Measurements from ENCODE around the gene MUCL3. TPM values are rescaled to one million over a fixed set of nuclear protein-coding genes. Genes with fewer than 3 reads are reported as not detected.
"Not testable (repeated sequence)": the region's sequence is repeated elsewhere in the genome, so short reads cannot be mapped to it uniquely, and the experiment has no call there.

MUCL3 gene
- total RNA-seq, 3 donors from 2014 or later, result not detected

DNA sequence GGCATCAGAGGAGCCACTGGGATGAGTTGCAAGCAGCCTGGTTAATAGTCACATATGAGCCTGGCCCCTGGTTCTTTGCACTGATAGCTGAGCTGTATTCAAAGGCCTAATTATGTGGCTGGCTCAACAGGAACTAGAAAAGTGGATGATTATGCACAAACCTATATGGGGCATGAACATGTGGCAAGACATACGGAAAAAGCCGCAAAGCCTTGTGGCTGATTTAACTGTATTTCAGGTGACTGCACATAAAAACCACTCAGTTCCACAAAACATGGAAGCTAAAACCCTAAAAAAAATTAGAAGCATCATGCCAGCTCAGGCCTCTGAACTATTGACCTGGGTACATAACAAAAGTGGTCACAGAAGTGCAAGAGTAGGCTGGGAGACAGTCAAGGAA, 56.5 kb downstream of the MUCL3 start:
- no peak overlapping the region for H3K4me3 ChIP-seq
- no peaks in the 10 kb centered on the region for H3K27me3 ChIP-seq
- no peak for TF ChIP-seq POLR2A (IDR thresholded peaks at IDR 0.05)
- TF ChIP-seq POLR2AphosphoS5 (IDR thresholded peaks at IDR 0.05), result no peak
- TF ChIP-seq, protein P1, sequence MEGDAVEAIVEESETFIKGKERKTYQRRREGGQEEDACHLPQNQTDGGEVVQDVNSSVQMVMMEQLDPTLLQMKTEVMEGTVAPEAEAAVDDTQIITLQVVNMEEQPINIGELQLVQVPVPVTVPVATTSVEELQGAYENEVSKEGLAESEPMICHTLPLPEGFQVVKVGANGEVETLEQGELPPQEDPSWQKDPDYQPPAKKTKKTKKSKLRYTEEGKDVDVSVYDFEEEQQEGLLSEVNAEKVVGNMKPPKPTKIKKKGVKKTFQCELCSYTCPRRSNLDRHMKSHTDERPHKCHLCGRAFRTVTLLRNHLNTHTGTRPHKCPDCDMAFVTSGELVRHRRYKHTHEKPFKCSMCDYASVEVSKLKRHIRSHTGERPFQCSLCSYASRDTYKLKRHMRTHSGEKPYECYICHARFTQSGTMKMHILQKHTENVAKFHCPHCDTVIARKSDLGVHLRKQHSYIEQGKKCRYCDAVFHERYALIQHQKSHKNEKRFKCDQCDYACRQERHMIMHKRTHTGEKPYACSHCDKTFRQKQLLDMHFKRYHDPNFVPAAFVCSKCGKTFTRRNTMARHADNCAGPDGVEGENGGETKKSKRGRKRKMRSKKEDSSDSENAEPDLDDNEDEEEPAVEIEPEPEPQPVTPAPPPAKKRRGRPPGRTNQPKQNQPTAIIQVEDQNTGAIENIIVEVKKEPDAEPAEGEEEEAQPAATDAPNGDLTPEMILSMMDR (IDR thresholded peaks at IDR 0.05), result no peak
- peaks cover 0 to 8% of the 10 kb centered on the region in 2 donors for H3K4me1 ChIP-seq
- intact Hi-C loops (cut with DNase I; ENCODE audit: low total_unique reads), result no loop called here
- no peaks in the 10 kb centered on the region for H3K9me3 ChIP-seq
- no peak overlapping the region for H3K27ac ChIP-seq
- no peaks in the 10 kb centered on the region for H3K36me3 ChIP-seq
- DNase-seq (ENCODE audit: low spot score in 2 of 2), result no peak

DNA sequence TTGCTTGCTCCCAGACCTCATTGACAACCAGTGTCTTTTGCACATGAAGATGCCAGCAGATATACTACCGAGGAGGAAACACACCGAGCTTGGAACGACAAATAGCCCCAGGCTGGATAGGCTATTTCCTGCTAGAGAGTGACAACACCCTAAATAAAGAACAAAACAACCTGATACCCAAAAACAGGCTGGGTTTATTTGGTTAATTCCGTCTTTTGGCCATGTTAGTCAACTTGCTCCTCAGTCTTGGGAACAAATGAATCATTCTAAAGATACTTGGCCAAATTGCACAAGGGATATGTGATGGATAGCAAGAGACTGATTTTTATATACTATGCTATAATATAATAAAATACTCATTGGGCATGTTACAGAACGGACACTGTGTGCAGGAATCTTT, 58.0 kb downstream of the MUCL3 start:
- Histone ChIP-seq H3K4me1 (peaks cover 0 to 8% of the 10 kb centered on the region in 2 donors), H3K36me3 (no peaks in the 10 kb centered on the region), H3K4me3 (no peak overlapping the region), H3K27ac (no peak overlapping the region), H3K27me3 (no peaks in the 10 kb centered on the region), H3K9me3 (no peaks in the 10 kb centered on the region)
- no peak for DNase-seq (ENCODE audit: low spot score in 2 of 2)
- no peak for TF ChIP-seq POLR2AphosphoS5 (IDR thresholded peaks at IDR 0.05)
- intact Hi-C loops (cut with DNase I; ENCODE audit: low total_unique reads), result no loop called here

DNA sequence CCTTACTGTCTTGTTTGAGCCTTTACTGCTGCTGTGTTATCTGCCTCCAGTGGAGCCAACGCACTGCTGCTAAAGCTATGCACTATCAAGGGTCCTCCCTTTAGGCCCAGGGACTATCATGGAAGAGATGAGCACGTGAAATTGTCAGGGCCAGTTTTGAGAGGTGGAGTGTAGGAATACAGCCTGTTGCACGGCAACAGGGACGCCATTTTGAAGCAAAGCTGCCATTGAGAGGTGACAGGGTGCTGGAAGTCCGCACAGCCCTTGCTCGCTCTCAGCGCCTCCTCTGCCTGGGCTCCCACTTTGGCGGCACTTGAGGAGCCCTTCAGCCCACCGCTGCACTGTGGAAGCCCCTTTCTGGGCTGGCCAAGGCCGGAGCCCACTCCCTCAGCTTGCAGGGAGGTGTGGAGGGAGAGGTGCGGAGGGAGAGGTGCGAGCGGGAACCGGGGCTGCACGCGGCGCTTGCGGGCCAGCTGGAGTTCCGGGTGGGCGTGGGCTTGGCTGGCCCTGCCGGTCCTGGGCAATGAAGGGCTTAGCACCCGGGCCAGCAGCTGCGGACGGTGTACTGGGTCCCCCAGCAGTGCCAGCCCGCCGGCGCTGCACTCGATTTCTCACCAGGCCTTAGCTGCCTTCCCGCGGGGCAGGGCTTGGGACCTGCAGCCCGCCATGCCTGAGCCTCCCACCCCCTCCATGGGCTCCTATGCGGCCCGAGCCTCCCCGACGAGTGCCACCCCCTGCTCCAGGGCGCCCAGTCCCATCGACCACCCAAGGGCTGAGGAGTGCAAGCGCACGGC, 59.5 kb downstream of the MUCL3 start:
- DNase-seq (ENCODE audit: low spot score in 2 of 2); intact Hi-C loops (cut with DNase I; ENCODE audit: low total_unique reads); H3K27me3 ChIP-seq; H3K27ac ChIP-seq; H3K4me1 ChIP-seq; H3K36me3 ChIP-seq; H3K4me3 ChIP-seq; H3K9me3 ChIP-seq: not testable (repeated sequence)

DNA sequence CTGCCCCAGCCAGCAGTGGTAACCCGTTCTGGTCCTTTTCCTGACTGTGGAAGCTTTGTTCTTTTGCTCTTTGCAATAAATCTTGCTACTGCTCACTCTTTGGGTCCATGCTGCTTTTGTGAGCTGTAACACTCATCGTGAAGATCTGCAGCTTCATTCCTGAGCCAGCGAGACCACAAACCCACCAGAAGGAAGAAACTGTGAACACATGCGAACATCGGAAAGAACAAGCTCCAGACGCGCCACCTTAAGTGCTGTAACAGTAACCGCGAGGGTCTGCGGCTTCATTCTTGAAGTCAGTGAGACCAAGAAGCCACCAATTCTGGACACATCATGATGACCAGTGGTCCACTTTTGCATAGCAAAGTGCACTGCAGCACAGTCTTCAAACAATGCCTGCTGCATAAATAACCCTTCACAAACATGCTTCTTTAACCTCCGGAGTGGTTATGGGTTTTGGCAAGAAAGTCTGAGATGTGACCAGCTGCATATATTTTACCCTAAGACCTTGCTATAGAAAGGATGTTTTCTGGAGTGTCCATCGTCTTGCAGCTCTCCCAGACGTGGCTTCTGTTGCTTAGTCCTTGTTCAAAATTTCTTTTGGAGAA, 60.6 kb downstream of the MUCL3 start:
- Histone ChIP-seq H3K4me3 (no peak overlapping the region), H3K27me3 (no peaks in the 10 kb centered on the region), H3K9me3 (no peaks in the 10 kb centered on the region), H3K4me1 (peaks cover 0 to 8% of the 10 kb centered on the region in 2 donors), H3K27ac (no peak overlapping the region), H3K36me3 (no peaks in the 10 kb centered on the region)
- intact Hi-C loops (cut with DNase I; ENCODE audit: low total_unique reads), result no loop called here
- TF ChIP-seq, protein P1 (IDR thresholded peaks at IDR 0.05), result no peak
- TF ChIP-seq POLR2AphosphoS5 (IDR thresholded peaks at IDR 0.05) (no peak), POLR2A (IDR thresholded peaks at IDR 0.05) (no peak)
- DNase-seq (ENCODE audit: low spot score in 2 of 2), result no peak

DNA sequence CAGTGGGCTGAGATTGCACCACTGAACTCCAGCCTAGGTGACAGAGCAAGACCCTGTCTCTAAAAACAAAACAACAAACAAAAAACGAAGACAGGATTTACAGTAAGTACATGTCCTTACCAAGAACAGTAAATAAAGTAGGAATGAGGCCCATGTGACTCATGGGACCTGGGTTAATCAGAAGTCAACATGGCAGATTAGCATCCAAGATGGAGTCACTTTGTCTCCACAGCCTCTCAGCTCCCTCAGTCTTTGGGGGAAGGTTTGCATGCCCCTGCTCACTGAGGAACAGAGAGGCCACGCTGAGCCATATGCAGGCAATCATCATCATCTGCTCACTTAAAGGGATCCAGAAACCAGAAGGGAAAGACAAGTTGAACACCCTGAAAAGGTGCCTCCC, 61.7 kb downstream of the MUCL3 start:
- H3K27ac ChIP-seq, result no peak overlapping the region
- H3K4me1 ChIP-seq, result peaks cover 0 to 8% of the 10 kb centered on the region in 2 donors
- no peaks in the 10 kb centered on the region for H3K27me3 ChIP-seq
- intact Hi-C loops (cut with DNase I; ENCODE audit: low total_unique reads), result no loop called here
- H3K4me3 ChIP-seq, result no peak overlapping the region
- no peaks in the 10 kb centered on the region for H3K36me3 ChIP-seq
- no peaks in the 10 kb centered on the region for H3K9me3 ChIP-seq
- no peak for TF ChIP-seq POLR2A (IDR thresholded peaks at IDR 0.05)
- TF ChIP-seq, protein P1 (IDR thresholded peaks at IDR 0.05), result no peak
- no peak for TF ChIP-seq POLR2AphosphoS5 (IDR thresholded peaks at IDR 0.05)
- DNase-seq (ENCODE audit: low spot score in 2 of 2), result no peak

Other genes starting within 250 kb of the MUCL3 start
- gene NRM, start 250.0 kb upstream of the MUCL3 start, total RNA-seq, result 1 to 10 TPM; 1.8 to 4.0 (median 2.3) TPM
- 10 to 100 TPM in 2 of 3 donors, 1 to 10 TPM in 1; 8.5 to 14.9 (median 13.4) TPM for gene MDC1, start 223.7 kb upstream of the MUCL3 start, total RNA-seq
- 100 to 1,000 TPM; 189 to 269 (median 212) TPM for gene TUBB, start 220.6 kb upstream of the MUCL3 start, total RNA-seq
- gene FLOT1, start 198.3 kb upstream of the MUCL3 start, total RNA-seq, result 100 to 1,000 TPM in 2 of 3 donors, 10 to 100 TPM in 1; 80.5 to 171 (median 142) TPM
- gene IER3, start 196.4 kb upstream of the MUCL3 start, total RNA-seq, result 10 to 100 TPM in 2 of 3 donors, 1 to 10 TPM in 1; 7.7 to 64.1 (median 20.0) TPM
- gene DDR1, start 56.5 kb upstream of the MUCL3 start, total RNA-seq, result 100 to 1,000 TPM in 1 of 3 donors, 10 to 100 TPM in 2; 18.1 to 149 (median 72.1) TPM
- 10 to 100 TPM; 10.4 to 13.4 (median 11.1) TPM for gene GTF2H4, start 32.8 kb upstream of the MUCL3 start, total RNA-seq
- 10 to 100 TPM; 15.7 to 19.2 (median 16.8) TPM for gene VARS2, start 26.7 kb upstream of the MUCL3 start, total RNA-seq
- gene SFTA2, start 8.8 kb upstream of the MUCL3 start, total RNA-seq, result not detected
- gene MUC21, start 42.7 kb downstream of the MUCL3 start, total RNA-seq, result not detected
- gene MUC22, start 69.5 kb downstream of the MUCL3 start, total RNA-seq, result not detected
- under 1 TPM in 1 of 3 donors, not detected in 2; 0.59 TPM for gene C6orf15, start 171.6 kb downstream of the MUCL3 start, total RNA-seq
- 1 to 10 TPM in 2 of 3 donors, under 1 TPM in 1; 0.48 to 2.0 (median 1.9) TPM for gene PSORS1C1, start 173.8 kb downstream of the MUCL3 start, total RNA-seq
- under 1 TPM in 1 of 3 donors, not detected in 2; 0.59 TPM for gene CDSN, start 179.5 kb downstream of the MUCL3 start, total RNA-seq
- gene PSORS1C2, start 198.1 kb downstream of the MUCL3 start, total RNA-seq, result not detected
- 10 to 100 TPM; 10.9 to 17.1 (median 17.0) TPM for gene CCHCR1, start 216.8 kb downstream of the MUCL3 start, total RNA-seq
- 1 to 10 TPM; 2.3 to 8.5 (median 6.1) TPM for gene TCF19, start 217.6 kb downstream of the MUCL3 start, total RNA-seq
- gene POU5F1, start 229.7 kb downstream of the MUCL3 start, total RNA-seq, result 1 to 10 TPM in 1 of 3 donors, under 1 TPM in 2; 0.64 to 4.5 (median 0.98) TPM

All from breast epithelium (tissue), 4 donors.